ENCODE data around the gene KAT6B. TPM values are rescaled to one million over a fixed set of nuclear protein-coding genes. Genes with fewer than 3 reads are reported as not detected.

The KAT6B gene
- total and polyA plus RNA-seq, 2 donors from 2014 or later: 2.9 to 34.2 TPM

DNA sequence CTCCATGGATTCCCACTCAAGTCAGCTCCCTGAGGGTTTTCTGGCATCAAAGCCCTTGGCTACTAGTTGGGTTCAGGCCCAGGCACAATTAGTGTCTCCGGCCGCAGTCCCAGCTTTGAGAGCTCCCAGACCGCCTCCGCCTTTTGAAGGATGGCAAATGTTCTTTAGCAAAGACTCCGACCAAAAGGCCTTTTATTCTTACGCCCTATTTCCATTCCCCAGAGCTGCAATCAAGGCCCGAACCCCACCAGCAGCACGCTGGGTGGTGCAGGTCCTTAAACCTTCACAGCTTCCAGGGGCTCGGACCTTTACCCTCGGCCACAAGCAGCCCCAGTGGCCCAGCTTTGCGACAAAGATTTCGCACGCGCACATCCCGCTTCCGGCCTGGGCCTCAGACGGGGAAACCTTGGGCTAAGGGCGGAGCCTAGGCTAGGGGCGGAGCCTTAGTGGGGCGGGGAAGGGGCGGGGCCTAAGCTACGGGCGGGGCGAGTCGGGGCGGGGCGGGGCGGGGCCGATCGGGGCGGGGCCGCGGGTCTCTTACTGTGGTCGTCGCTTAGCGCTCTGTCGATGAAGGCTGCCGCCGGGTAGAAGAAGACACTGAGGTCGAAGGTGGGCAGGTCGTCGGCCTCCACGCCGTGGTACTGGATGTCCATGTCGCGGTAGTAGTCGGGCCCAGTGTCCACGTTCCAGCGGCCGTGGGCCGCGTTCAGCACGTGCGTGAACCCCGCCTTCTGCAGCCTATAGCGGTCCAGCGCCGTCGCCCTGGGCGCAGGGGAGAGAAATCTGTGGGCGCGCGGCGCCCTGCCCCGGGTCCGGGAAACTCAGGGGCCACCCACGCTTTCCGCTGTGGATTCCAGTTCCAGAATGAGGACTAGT is 217.1 kb downstream of the KAT6B start:
- TF ChIP-seq, protein P1, sequence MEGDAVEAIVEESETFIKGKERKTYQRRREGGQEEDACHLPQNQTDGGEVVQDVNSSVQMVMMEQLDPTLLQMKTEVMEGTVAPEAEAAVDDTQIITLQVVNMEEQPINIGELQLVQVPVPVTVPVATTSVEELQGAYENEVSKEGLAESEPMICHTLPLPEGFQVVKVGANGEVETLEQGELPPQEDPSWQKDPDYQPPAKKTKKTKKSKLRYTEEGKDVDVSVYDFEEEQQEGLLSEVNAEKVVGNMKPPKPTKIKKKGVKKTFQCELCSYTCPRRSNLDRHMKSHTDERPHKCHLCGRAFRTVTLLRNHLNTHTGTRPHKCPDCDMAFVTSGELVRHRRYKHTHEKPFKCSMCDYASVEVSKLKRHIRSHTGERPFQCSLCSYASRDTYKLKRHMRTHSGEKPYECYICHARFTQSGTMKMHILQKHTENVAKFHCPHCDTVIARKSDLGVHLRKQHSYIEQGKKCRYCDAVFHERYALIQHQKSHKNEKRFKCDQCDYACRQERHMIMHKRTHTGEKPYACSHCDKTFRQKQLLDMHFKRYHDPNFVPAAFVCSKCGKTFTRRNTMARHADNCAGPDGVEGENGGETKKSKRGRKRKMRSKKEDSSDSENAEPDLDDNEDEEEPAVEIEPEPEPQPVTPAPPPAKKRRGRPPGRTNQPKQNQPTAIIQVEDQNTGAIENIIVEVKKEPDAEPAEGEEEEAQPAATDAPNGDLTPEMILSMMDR (IDR thresholded peaks at IDR 0.05; ENCODE audit: borderline replicate concordance, extremely low read depth, insufficient read depth): no peak
- intact Hi-C loops (cut with DNase I): no loop called here
- FAIRE-seq (no peak), DNase-seq (peak in 2 of 5 donors; percentile 20 to 54)
- Histone ChIP-seq H3K4me3 (ENCODE audit: low read length in 3 of 3) (no peak overlapping the region), H3K27me3 (ENCODE audit: control insufficient read depth, insufficient read depth, low read length) (no peaks in the 10 kb centered on the region), H3K36me3 (ENCODE audit: control insufficient read depth in 2 of 3, insufficient read depth in 3 of 3, low read length in 3 of 3) (no peaks in the 10 kb centered on the region), H3K4me1 (ENCODE audit: control insufficient read depth in 2 of 3, insufficient read depth in 2 of 3, low read depth in 1 of 3, low read length in 3 of 3) (no peaks in the 10 kb centered on the region), H3K9ac (ENCODE audit: low read length in 3 of 3) (no peak overlapping the region), H3K27ac (ENCODE audit: low read depth in 2 of 2, low read length in 2 of 2) (no peak overlapping the region), H3K9me3 (ENCODE audit: control insufficient read depth in 2 of 3, insufficient read depth in 1 of 3, low read length in 3 of 3) (no peaks in the 10 kb centered on the region)

DNA sequence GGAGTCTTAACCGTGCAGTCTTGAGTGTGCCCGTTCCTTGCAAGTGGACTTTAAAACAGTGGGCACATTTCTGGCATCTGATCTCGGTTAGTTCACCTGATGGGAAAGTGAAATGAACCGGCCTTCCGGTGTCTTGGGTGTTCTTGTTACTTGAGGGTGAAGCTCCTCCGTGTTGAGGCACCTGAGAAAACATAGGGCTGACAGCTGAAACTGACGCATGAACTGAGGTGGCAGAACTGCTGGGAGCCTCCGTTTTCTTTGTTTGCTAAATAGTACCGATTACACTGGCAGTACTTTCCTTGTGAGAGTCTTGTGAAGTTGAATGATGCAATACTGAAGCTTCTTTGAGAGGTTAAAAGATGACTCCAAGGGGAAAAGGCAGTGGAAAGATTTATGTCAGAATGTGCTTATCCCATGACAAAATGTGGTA is 222.3 kb downstream of the KAT6B start:
- Histone ChIP-seq H3K27ac (ENCODE audit: low read depth in 2 of 2, low read length in 2 of 2) (no peak overlapping the region), H3K9ac (ENCODE audit: low read length in 3 of 3) (no peak overlapping the region), H3K4me1 (ENCODE audit: control insufficient read depth in 2 of 3, insufficient read depth in 2 of 3, low read depth in 1 of 3, low read length in 3 of 3) (peaks cover 0 to 3% (median 0%) of the 10 kb centered on the region in 3 donors), H3K4me3 (ENCODE audit: low read length in 3 of 3) (no peak overlapping the region), H3K36me3 (ENCODE audit: control insufficient read depth in 2 of 3, insufficient read depth in 3 of 3, low read length in 3 of 3) (no peaks in the 10 kb centered on the region), H3K27me3 (ENCODE audit: control insufficient read depth, insufficient read depth, low read length) (no peaks in the 10 kb centered on the region), H3K9me3 (ENCODE audit: control insufficient read depth in 2 of 3, insufficient read depth in 1 of 3, low read length in 3 of 3) (no peaks in the 10 kb centered on the region)
- intact Hi-C loops (cut with DNase I): no loop called here
- FAIRE-seq: no peak
- peak in 2 of 5 donors; percentile 33 to 34 for DNase-seq
- TF ChIP-seq, protein P1 (IDR thresholded peaks at IDR 0.05; ENCODE audit: borderline replicate concordance, extremely low read depth, insufficient read depth): no peak

DNA sequence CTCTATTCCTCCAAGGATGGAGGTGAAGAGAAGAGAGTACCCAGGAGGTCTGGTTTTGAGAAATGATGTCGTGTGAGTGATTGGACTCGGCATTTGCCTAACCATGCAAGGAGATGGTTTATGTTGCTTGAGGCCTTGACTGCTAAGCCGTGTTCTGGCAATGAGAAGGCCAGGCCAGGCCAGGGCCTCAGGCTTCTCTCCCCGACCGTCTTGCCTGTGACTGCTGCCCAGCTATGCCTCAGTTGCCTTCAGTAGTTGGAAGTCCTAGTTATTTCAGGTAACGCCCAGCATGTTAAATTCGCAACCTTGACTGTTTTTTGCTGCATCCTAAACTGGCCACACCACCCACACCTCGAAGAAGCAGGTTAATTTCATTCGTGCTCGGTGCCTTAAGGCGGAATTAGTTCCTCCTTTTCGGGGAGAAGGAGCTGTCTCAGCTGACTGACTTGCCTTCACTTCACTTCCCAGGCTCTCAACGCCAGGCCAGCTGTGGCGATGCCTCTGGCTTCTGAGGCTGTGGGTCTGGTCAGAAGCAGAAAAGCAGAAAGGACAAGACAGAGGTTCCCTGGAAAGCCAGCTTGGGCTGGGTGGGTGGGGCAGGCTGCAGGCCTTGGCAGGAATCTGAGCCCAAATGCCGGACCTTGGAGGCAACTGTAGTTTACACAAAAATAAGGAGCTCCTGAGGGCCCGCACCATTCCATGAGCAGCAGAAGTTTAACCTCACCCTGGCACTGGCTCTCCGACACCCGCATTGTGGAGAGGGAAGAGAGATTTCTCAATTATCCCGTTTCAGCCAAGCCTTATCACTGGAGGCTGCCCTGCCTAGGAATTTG is 223.1 kb downstream of the KAT6B start:
- H3K36me3 ChIP-seq (ENCODE audit: control insufficient read depth in 2 of 3, insufficient read depth in 3 of 3, low read length in 3 of 3): no peaks in the 10 kb centered on the region
- no peak overlapping the region for H3K27ac ChIP-seq (ENCODE audit: low read depth in 2 of 2, low read length in 2 of 2)
- no peak overlapping the region for H3K4me3 ChIP-seq (ENCODE audit: low read length in 3 of 3)
- TF ChIP-seq, protein P1 (IDR thresholded peaks at IDR 0.05; ENCODE audit: borderline replicate concordance, extremely low read depth, insufficient read depth): no peak
- intact Hi-C loops (cut with DNase I): no loop called here
- H3K4me1 ChIP-seq (ENCODE audit: control insufficient read depth in 2 of 3, insufficient read depth in 2 of 3, low read depth in 1 of 3, low read length in 3 of 3): peaks cover 0 to 3% (median 0%) of the 10 kb centered on the region in 3 donors
- H3K9me3 ChIP-seq (ENCODE audit: control insufficient read depth in 2 of 3, insufficient read depth in 1 of 3, low read length in 3 of 3): no peaks in the 10 kb centered on the region
- DNase-seq (no peak), FAIRE-seq (no peak)
- H3K9ac ChIP-seq (ENCODE audit: low read length in 3 of 3): no peak overlapping the region
- no peaks in the 10 kb centered on the region for H3K27me3 ChIP-seq (ENCODE audit: control insufficient read depth, insufficient read depth, low read length)
